Vagina (tissue), 2 donors: ENCODE measurements around the gene SLC22A12. TPM values are rescaled to one million over a fixed set of nuclear protein-coding genes. Genes with fewer than 3 reads are reported as not detected.

Experiments
- DNase-seq, 2 donors: peaks; one replicate each; pipeline ENCODE4 v3.0.0-alpha.2; 2017; ENCODE audit errors: extremely low spot score in 2 of 2
- H3K27ac ChIP-seq: fragments of 200-600 bp; sonication (generic); one replicate; pipeline ENCODE4 v1.5.1; 2019
- H3K27me3 ChIP-seq: fragments of 200-600 bp; sonication (generic); one replicate; pipeline ENCODE4 v1.5.1; 2019
- H3K36me3 ChIP-seq, 2 donors: fragments of 200-600 bp; sonication (generic); one replicate each; pipeline ENCODE4 v1.5.1; 2017 to 2019
- H3K4me1 ChIP-seq: fragments of 200-600 bp; sonication (generic); one replicate; pipeline ENCODE4 v1.5.1; 2019
- H3K4me3 ChIP-seq, 2 donors: fragments of 200-600 bp; sonication (generic); 1 replicate in 1 of 2; 2 replicates in 1 of 2; pipeline ENCODE4 v1.5.1; 2016 to 2019
- H3K9me3 ChIP-seq: fragments of 200-600 bp; sonication (generic); one replicate; pipeline ENCODE4 v1.5.1; 2019
- CTCF ChIP-seq, 3 experiments: fragments of 450-650 bp in 2 of 3; fragments of 200-600 bp in 1 of 3; sonication (generic) in 1 of 3; IDR thresholded peaks; one replicate each; pipeline ENCODE4 v1.5.1; 2017 to 2019; ENCODE audit warnings: antibody characterized with exemption in 3 of 3, mild to moderate bottlenecking in 2 of 3, moderate library complexity in 2 of 3
- POLR2A ChIP-seq, 2 donors: fragments of 450-650 bp; IDR thresholded peaks; one replicate each; pipeline ENCODE4 v1.6.1; 2017; ENCODE audit warnings: antibody characterized with exemption in 2 of 2, mild to moderate bottlenecking in 2 of 2, moderate library complexity in 2 of 2
- POLR2AphosphoS5 ChIP-seq, 2 donors: sonication (generic); formaldehyde crosslinking; IDR thresholded peaks; one replicate each; pipeline ENCODE4 v1.9.0; 2017; ENCODE audit warnings: antibody characterized with exemption in 2 of 2, mild to moderate bottlenecking in 2 of 2, low read depth in 1 of 2; ENCODE audit not compliant: insufficient read depth in 1 of 2
- intact Hi-C: fragments of 100-400 bp; cut with DNase I; formaldehyde crosslinking; loops from one replicate; pipeline ENCODE4 v1.15.1; 2023
- total RNA-seq: library from RNA; depleted of rRNA; stranded (reverse); fragments of >200 nt; gene quantifications from one replicate; pipeline ENCODE4 v1.2.3, GENCODE V29; 2016

The SLC22A12 gene
- total RNA-seq, 1 donor from 2014 or later = not detected

DNA sequence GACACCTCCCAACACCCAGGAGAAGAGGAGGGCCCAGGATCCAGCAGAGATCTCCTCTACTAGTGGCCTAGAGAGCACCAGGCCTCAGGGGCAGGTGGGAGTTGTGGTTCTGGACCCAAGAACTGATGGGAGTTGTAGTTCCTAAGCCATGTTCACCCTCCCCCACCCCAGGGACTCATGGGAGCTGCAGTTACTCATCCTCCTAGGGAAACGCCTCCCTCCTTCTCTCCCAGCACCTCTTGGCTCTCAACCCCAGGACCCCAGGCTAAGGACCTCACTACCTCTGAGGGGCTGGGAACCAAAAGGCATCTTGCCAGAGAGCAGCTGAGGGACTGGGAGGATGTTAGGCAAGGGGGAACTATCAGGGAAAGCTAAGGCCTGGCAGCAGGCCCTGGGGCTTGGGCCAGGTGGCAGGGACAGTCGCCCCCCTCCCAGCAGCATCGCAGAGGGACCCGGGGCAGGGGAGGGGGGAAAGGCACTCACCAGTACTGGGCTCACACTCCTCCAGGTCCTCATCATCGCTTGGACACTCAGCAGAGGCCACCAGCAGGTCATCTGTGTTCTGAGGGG, 28.9 kb downstream of the SLC22A12 start:
- no peak for TF ChIP-seq POLR2A (IDR thresholded peaks at IDR 0.05)
- peak in 1 of 2 donors; percentile 91 for DNase-seq
- peak overlapping the region; percentile 60 for H3K27ac ChIP-seq
- H3K9me3 ChIP-seq = no peaks in the 10 kb centered on the region
- intact Hi-C loops = no loop called here
- H3K4me1 ChIP-seq = peaks cover 23% of the 10 kb centered on the region
- no peaks in the 10 kb centered on the region for H3K36me3 ChIP-seq
- peak overlapping the region in 1 of 2 donors; percentile 19 for H3K4me3 ChIP-seq
- no peaks in the 10 kb centered on the region for H3K27me3 ChIP-seq

DNA sequence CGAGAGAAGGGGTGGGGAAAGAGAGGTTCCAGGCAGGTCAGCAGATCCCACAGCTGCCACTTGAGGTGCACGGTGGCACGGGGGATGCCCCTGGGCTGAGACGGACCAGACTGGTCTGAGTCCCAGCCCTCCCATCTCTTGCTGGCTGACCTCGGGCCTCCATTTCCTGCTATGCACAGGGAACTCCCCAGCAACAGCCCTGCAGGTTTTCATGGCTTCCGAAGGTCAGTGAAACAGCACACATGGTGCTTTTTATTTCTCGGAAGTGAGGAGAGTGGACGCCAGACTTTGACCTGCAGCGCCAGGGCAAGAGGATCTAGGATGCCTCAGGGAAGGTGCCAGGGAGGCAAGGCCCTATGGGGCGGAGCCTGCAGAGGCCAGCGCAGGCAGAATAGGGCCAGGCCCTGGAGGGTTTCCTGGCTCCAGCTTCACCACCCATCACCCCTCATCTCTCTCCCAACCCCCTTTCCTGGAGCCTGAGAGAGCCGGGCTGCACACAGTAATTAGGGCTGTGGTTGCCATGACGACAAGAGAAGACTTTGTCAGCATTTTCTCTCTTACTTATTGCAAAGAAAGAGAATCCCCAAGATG, 29.5 kb downstream of the SLC22A12 start:
- H3K9me3 ChIP-seq = no peaks in the 10 kb centered on the region
- no peaks in the 10 kb centered on the region for H3K27me3 ChIP-seq
- peaks cover 23% of the 10 kb centered on the region for H3K4me1 ChIP-seq
- no peaks in the 10 kb centered on the region for H3K36me3 ChIP-seq
- no peak for DNase-seq
- TF ChIP-seq CTCF (IDR thresholded peaks at IDR 0.05) = no peak
- peak in 1 of 2 donors; percentile 57 for TF ChIP-seq POLR2AphosphoS5 (IDR thresholded peaks at IDR 0.05; ENCODE audit: insufficient read depth in 1 of 2, low read depth in 1 of 2)
- intact Hi-C loops = no loop called here
- peak overlapping the region; percentile 60 for H3K27ac ChIP-seq
- H3K4me3 ChIP-seq = no peak overlapping the region

DNA sequence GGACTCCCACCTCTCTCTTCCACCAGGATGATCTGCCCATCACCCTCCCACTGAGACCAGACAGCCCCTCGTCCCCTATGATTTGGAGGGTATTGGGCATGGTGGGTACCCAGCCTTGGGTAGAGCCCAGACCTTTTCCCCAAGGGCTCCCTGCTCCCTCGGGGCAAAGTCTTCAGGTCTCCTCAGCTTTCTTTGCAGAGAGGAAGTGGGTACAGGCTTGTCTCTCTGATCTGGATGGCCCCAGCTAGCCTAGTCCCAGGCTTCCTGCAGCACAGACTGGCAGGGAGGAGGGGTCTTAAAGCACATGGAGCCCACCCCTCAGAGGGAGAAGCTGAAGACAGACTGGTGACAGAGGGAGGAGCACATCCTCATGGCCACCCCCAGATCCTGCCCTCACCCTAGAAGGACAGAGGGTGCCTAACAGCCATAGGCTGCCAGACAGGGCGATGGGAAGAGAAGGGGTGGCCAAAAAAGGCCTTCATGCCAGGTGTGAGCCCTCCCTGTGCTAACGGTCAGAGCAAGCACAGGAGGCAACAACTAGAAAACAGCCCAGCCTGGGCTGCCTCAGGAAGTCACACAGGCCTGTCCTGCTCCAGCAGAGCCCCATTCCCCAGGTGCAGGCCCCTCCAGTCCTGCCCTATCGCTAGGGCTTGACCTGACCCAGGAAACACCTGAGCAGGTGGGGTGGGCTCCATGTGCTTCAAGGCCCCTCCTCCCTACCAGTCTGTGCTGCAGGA, 30.4 kb downstream of the SLC22A12 start:
- no peaks in the 10 kb centered on the region for H3K9me3 ChIP-seq
- TF ChIP-seq POLR2A (IDR thresholded peaks at IDR 0.05) (no peak), POLR2AphosphoS5 (IDR thresholded peaks at IDR 0.05; ENCODE audit: insufficient read depth in 1 of 2, low read depth in 1 of 2) (no peak), CTCF (IDR thresholded peaks at IDR 0.05) (no peak)
- no peaks in the 10 kb centered on the region for H3K36me3 ChIP-seq
- H3K27ac ChIP-seq = peak overlapping the region; percentile 60
- peaks cover 23% of the 10 kb centered on the region for H3K4me1 ChIP-seq
- H3K27me3 ChIP-seq = no peaks in the 10 kb centered on the region
- no peak for DNase-seq
- intact Hi-C loops = no loop called here
- no peak overlapping the region for H3K4me3 ChIP-seq

GRCh38 chr11:64622681-64623080, 31.7 kb downstream of the SLC22A12 start:
- intact Hi-C loops = no loop called here
- Histone ChIP-seq H3K27me3 (no peaks in the 10 kb centered on the region), H3K4me1 (peaks cover 23% of the 10 kb centered on the region), H3K9me3 (no peaks in the 10 kb centered on the region), H3K36me3 (no peaks in the 10 kb centered on the region), H3K27ac (no peak overlapping the region), H3K4me3 (no peak overlapping the region)
- DNase-seq = no peak
- TF ChIP-seq POLR2A (IDR thresholded peaks at IDR 0.05) = no peak

- no peak for TF ChIP-seq CTCF (IDR thresholded peaks at IDR 0.05)
- TF ChIP-seq POLR2AphosphoS5 (IDR thresholded peaks at IDR 0.05; ENCODE audit: insufficient read depth in 1 of 2, low read depth in 1 of 2) = no peak
- no peak for TF ChIP-seq POLR2A (IDR thresholded peaks at IDR 0.05)
- Histone ChIP-seq H3K36me3 (no peaks in the 10 kb centered on the region), H3K4me1 (peaks cover 14% of the 10 kb centered on the region), H3K9me3 (no peaks in the 10 kb centered on the region), H3K27me3 (no peaks in the 10 kb centered on the region), H3K4me3 (no peak overlapping the region), H3K27ac (no peak overlapping the region)
- no peak for DNase-seq
- intact Hi-C loops = no loop called here
Measured at GRCh38 chr11:64624883-64625481, 34.0 kb downstream of the SLC22A12 start.
